ENCODE results near the gene GPD1L.

- TF ChIP-seq ELK1 (IDR thresholded peaks at IDR 0.05; ENCODE audit: borderline replicate concordance, low read depth, low read length), result no peak
- TF ChIP-seq RFX5 (IDR thresholded peaks at IDR 0.05; ENCODE audit: low read depth, low read length), result no peak
- no peak for TF ChIP-seq CTCF (conservative IDR thresholded peaks at IDR 0.05; ENCODE audit: low read depth, low read length)
- no peak for TF ChIP-seq POLR2A (IDR thresholded peaks at IDR 0.05; ENCODE audit: low read depth, low read length)
Measured at GRCh38 chr3:32128936-32129335, 22.5 kb downstream of the GPD1L start.
